Activated B cell treated with CpG ODN at 0.5 μM for 24 hours (primary cell): ENCODE data around the gene DNAH14. TPM values are rescaled to one million over a fixed set of nuclear protein-coding genes. Genes with fewer than 3 reads are reported as not detected.

Source experiments
- ATAC-seq: fragments of 200-7000 bp; cut with Tn5 transposase; one replicate; pipeline ENCODE4 v1.10.0; 2021; ENCODE audit warnings: low read depth, mild to moderate bottlenecking, moderate library complexity
- CTCF ChIA-PET: fragments of 350-600 bp; sonication (Branson Sonifier 250); formaldehyde crosslinking; loops from one replicate; lab custom pipeline; 2021; ENCODE audit warnings: antibody characterized with exemption; lab: Charles Lee
- POLR2A ChIA-PET: fragments of 350-600 bp; sonication (Branson Sonifier 250); formaldehyde crosslinking; loops from one replicate; lab custom pipeline; 2021; ENCODE audit warnings: antibody characterized with exemption; lab: Charles Lee
- DNase-seq: peaks from one replicate; pipeline ENCODE4 v3.0.0; 2022
- H3K27ac Mint-ChIP-seq: one replicate; pipeline ENCODE4 v1.8.0; 2020; ENCODE audit warnings: mixed read lengths
- H3K27me3 Mint-ChIP-seq: one replicate; pipeline ENCODE4 v1.8.0; 2021; ENCODE audit warnings: mixed read lengths
- H3K36me3 Mint-ChIP-seq: one replicate; pipeline ENCODE4 v1.8.0; 2021; ENCODE audit warnings: low read depth, mixed read lengths
- H3K4me1 Mint-ChIP-seq: one replicate; pipeline ENCODE4 v1.8.0; 2021; ENCODE audit warnings: mixed read lengths
- H3K4me3 Mint-ChIP-seq: one replicate; pipeline ENCODE4 v1.8.0; 2020; ENCODE audit warnings: mild to moderate bottlenecking, mixed read lengths
- H3K9me3 Mint-ChIP-seq: one replicate; pipeline ENCODE4 v1.8.0; 2020; ENCODE audit warnings: mixed read lengths
- intact Hi-C: fragments of 100-400 bp; cut with micrococcal nuclease; formaldehyde crosslinking; loops from one replicate; pipeline ENCODE4 v1.15.1; 2024
- total RNA-seq: library from RNA; stranded (reverse); gene quantifications from 2 replicates; pipeline ENCODE4 v1.2.3, GENCODE V29; 2022
- TF ChIP-seq, protein P1 (sequence below): fragments of 200-600 bp; IDR thresholded peaks from one replicate; pipeline ENCODE4 v1.8.0; 2022; ENCODE audit warnings: antibody characterized with exemption, mild to moderate bottlenecking

Gene DNAH14
- total RNA-seq, 1 donor from 2014 or later: not detected

DNA sequence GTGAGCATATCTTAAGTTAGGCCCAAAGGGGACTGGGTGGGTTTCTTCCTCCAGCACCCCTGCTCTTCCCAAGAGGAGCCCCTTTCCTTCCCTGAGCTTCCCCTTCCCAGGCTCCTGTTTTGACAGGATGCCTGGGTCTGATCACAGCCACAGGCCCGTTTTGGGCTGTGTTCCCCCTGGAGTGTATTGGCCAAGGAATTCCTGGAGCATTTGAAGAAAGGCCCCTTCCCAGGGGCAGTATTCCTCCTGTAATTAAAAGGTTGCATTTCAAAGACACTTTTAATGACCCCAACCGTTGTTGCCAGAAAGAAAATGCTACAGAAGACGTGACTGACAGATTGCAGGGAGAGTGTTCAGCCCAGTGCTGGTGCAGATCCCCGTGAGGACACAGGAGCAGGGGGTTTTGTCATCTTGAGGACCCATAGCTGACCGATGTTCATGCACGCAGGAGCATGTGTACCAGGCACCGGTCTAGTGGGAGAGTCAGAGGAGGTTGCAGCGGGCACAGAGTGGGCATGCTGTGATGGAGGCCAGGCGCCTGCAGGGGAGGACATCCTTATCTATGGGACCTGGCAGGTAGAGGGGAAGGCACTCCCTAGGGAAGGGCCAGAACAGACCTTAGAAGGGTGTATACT, 517.6 kb downstream of the DNAH14 start:
- DNase-seq: no peak

GRCh38 chr1:225447650-225448089, 518.2 kb downstream of the DNAH14 start:
- DNase-seq (no peak), ATAC-seq (no peak)
- no peaks in the 10 kb centered on the region for H3K9me3 Mint-ChIP-seq
- CTCF ChIA-PET: no interaction called here
- intact Hi-C loops: loop anchor here (10.0 kb wide), 1 partner anchor 133 kb away; no protein-coding TSS in a partner anchor
- no peaks in the 10 kb centered on the region for H3K27me3 Mint-ChIP-seq
- peaks cover 36% of the 10 kb centered on the region for H3K4me1 Mint-ChIP-seq
- TF ChIP-seq, protein P1, sequence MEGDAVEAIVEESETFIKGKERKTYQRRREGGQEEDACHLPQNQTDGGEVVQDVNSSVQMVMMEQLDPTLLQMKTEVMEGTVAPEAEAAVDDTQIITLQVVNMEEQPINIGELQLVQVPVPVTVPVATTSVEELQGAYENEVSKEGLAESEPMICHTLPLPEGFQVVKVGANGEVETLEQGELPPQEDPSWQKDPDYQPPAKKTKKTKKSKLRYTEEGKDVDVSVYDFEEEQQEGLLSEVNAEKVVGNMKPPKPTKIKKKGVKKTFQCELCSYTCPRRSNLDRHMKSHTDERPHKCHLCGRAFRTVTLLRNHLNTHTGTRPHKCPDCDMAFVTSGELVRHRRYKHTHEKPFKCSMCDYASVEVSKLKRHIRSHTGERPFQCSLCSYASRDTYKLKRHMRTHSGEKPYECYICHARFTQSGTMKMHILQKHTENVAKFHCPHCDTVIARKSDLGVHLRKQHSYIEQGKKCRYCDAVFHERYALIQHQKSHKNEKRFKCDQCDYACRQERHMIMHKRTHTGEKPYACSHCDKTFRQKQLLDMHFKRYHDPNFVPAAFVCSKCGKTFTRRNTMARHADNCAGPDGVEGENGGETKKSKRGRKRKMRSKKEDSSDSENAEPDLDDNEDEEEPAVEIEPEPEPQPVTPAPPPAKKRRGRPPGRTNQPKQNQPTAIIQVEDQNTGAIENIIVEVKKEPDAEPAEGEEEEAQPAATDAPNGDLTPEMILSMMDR: no peak
- POLR2A ChIA-PET: no interaction called here
- no peak overlapping the region for H3K4me3 Mint-ChIP-seq
- no peaks in the 10 kb centered on the region for H3K36me3 Mint-ChIP-seq
- no peak overlapping the region for H3K27ac Mint-ChIP-seq

More for the DNA sequence above, 517.6 kb downstream of the DNAH14 start:
- no peak overlapping the region for H3K27ac Mint-ChIP-seq
- no peaks in the 10 kb centered on the region for H3K27me3 Mint-ChIP-seq
- no peaks in the 10 kb centered on the region for H3K9me3 Mint-ChIP-seq
- TF ChIP-seq, protein P1: no peak
- CTCF ChIA-PET: no interaction called here
- POLR2A ChIA-PET: interaction anchor here (4.3 kb wide), 1 partner anchor 19 kb away, joined by 113 read pairs; the partner anchor contains the start of gene LBR
- H3K4me3 Mint-ChIP-seq: no peak overlapping the region
- H3K36me3 Mint-ChIP-seq: no peaks in the 10 kb centered on the region
- intact Hi-C loops: loop anchor here (10.0 kb wide), 1 partner anchor 132 kb away; no protein-coding TSS in a partner anchor
- peaks cover 41% of the 10 kb centered on the region for H3K4me1 Mint-ChIP-seq
- no peak for ATAC-seq

DNA sequence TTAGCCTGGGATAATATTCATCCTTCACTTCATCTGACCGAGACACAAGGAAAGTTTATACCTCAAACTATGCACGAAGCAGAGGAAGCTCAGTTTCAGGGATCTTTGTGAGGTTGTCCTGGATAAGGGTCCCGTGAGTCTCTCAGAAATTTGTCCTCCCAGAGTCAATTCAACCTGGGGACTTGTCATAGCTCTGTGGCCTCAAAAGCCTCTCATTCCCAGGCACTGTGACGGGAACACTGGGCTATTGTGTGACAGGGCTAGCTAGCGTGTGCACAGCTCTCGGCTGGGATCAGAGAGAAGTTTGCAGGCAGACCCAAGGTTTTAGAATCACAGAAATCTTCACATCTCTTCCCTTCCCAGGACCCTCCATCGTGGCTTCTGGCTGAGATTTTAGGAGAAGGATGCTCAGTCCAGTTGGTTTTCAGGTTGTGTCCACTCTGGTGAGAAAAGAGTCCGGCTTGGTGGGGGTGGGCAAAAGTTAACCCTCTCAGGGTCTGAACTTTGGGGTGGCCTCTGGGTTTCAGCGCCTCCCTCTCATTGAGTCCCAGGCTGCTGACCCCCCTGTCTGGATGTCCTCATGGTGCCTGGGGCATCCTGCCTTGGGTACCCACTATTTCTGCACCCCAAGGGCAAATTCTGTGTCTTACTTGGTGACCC, 518.8 kb downstream of the DNAH14 start:
- CTCF ChIA-PET: no interaction called here
- ATAC-seq: no peak
- Mint-ChIP-seq H3K36me3 (no peaks in the 10 kb centered on the region), H3K4me1 (peaks cover 30% of the 10 kb centered on the region), H3K27me3 (no peaks in the 10 kb centered on the region), H3K9me3 (no peaks in the 10 kb centered on the region), H3K4me3 (no peak overlapping the region), H3K27ac (no peak overlapping the region)
- no peak for DNase-seq
- intact Hi-C loops: loop anchor here (10.0 kb wide), 1 partner anchor 133 kb away; no protein-coding TSS in a partner anchor
- TF ChIP-seq, protein P1: no peak
- POLR2A ChIA-PET: interaction anchor here (1.1 kb wide), 1 partner anchor 12 kb away, joined by 3 read pairs; no protein-coding TSS in a partner anchor
